Activated T-cell treated with anti-CD3 and anti-CD28 coated beads for 24 hours (primary cell): ENCODE measurements around the gene KLHL10.
"Not testable (repeated sequence)": the region's sequence is repeated elsewhere in the genome, so short reads cannot be mapped to it uniquely, and the experiment has no call there.

Source experiments
- DNase-seq: peaks from one replicate; pipeline ENCODE4 v3.0.0-alpha.2; 2020; ENCODE audit warnings: low read depth

Gene KLHL10

DNA sequence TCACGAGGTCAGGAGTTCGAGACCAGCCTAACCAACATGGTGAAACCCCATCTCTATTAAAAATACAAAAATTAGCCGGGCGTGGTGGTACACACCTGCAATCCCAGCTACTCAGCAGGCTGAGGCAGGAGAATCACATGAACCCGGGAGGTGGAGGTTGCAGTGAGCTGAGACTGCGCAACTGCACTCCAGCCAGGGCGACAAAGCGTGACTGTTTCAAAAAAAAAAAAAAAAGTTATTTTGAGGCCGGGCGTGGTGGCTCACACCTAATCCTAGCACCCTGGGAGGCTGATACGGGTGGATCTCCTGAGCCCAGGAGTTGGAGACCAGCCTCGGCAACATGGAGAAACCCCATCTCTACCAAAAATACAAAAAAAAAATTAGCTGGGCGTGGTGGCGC is 13.8 kb downstream of the KLHL10 start:
- DNase-seq = not testable (repeated sequence)

DNA sequence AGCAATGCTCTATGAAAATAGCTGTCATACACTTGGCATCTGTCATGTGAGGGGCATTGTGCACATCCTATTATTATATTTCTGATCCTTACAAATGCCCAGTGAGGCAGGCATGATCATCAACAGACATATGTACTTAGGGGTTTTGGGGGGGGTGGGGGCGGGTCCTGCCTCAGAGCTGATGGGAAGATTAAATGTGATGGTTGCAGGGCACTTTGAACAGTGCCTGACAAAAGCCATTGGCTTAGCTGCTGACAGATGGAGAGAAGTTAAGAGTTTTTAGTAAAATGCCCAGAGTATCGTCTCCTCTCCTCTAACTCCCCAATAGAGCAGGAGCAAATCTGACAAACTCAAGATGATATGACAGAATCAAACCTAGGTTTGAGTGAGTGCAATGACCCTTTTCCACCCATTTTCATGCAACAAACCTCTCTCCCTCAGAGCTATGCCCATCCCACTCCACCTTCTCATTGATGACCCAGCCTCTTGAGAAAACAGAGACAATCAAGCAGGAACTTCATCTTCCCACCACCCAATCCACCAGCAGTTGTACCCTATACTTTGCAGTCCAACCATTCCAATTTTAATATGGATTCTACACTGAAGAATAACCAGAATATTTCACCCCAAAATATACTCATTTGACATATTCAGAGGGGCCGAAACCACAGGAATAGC is 22.8 kb downstream of the KLHL10 start:
- no peak for DNase-seq

DNA sequence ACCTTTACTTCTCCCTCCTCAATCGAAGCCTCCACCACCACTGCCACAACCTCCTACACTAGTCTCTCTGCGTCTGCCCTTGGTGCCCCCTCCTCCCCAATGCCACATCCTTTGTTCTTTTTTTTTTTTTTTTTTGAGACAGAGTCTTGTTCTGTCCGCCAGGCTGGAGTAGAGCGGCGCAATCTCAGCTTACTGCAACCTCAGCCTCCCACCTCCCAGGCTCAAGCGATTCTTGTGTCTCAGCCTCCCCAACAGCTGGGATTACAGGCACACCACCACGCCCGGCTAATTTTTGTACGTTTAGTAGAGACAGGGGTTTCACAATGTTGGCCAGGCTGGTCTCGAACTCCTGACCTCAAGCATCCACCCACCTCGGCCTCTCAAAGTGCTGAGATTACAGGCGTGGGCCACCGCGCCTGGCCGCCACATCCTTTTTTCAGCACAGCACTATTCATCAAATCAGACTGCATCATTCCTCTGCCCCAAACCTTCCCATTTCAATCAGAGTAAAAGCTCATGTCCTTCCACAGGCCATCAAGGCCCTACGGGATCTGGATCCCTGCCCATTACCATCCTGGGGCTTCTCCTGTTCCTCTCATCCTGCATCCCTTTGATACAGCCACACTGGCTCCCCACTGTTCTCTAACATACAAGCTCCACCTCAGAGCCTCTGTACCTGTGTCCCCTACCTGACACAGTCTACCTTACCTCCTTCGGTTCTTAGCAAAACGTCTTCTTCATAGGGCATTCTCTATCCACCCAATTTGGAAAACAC is 25.6 kb downstream of the KLHL10 start:
- no peak for DNase-seq

DNA sequence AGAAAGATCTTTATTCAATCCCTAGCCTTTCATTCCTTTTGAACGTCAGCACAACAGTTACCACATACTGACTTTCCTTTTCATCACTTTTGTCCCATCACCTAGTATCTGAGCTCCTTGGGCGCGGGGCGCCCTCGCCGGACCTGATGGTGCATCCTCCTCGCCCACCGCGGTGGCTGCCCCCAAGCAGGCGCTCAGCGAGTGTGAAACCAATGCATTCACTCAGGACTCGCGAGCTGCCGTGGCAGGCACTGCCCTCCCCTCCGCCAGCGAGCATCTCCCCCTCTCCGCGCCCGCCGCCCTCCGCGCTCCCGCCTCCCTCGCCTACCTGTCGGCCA is 26.8 kb downstream of the KLHL10 start:
- DNase-seq = no peak

DNA sequence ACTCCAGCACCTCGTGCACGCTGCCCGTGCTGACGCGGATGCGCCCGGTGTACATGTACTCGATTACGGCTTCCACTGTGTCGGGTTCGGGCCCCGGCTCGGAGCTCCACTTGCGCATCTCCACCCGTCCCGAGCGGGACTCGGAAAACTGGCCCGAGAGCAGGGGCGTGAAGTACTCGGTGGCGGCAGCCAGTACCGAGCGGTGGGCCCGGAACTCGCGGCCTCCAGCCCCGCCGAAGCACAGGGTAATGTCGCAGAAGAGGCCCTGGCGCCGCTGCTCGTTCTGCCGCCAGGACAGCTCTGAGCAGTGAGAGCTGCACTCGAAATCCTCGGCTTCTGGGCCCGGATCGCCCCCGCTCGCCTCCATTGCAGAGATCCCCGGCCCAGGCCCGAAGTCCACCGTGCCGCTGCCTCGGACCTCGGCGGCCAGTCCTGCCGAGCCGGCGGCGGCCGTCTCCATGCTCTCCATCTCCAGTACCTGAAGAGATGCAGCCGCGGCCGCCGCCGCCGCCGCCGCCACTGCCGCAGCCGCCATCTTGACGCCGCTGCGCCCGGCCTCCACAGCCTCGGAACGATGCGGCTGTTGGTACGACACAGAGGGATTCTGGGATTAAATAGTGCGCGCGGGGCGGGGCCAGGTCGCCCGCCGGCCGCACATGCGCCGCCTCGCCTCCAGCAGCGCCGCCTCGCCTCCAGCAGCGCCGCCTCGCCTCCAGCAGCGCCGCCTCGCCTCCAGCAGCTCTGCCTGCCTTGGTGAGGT is 27.4 kb downstream of the KLHL10 start, which contains the start of gene KLHL11:
TSS of gene KLHL11 (minus strand) at position 588 of the 760 bp plus-strand sequence. CDS start at position 535, 53 bp downstream.
- peak; percentile 84 for DNase-seq

DNA sequence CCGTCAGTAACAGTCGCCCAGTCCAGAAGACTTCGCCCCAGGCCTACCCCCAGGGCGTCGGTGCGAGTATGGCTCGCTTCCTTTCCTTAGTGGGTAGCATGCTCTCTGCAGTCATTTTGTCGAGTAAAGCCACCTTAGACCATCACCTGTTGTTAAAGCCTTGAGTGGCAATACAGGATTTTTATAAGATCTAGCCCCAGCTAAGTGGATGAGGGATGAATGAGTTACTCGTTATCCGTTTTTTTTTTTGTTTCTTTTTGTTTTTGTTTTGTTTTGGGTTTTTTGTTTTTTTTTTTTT is 27.9 kb downstream of the KLHL10 start:
- DNase-seq = no peak

DNA sequence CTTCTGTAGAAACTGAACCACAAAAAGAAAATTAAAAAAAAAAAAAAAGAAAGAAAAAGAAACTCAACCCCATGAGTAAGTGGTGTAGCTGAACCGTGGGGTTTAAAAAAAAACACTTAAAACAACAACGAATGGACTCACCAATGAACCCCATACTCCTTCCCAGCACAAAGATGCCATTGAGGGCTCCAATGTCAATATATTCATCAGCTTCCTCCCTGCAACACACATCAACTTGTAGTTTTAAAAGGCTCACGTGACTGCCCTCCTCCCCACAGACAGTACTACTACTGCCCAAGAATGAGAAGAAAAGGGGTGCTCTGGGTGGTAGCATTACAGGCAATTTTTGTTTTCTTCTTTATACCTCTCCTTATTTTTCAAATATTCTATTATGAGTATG is 30.9 kb downstream of the KLHL10 start:
- DNase-seq = no peak

DNA sequence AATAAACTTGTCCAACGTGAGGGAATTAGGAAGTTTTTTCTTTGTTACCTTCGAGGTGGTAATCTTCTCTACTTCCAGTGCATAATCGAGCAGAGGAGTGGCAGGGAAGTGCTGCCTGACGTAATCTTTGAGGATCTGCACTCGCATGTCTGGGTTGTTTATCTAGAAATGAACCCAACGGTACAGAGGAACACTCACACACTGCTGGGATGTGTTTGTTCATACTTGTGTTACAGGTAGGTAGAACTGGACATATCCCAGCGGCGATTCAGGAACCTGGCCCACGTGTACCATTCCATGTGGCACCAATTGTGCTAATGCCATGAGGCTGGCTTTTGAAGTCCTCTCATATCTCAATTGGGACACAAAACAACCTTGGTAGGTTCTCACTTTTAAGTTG is 31.8 kb downstream of the KLHL10 start:
- DNase-seq = no peak

DNA sequence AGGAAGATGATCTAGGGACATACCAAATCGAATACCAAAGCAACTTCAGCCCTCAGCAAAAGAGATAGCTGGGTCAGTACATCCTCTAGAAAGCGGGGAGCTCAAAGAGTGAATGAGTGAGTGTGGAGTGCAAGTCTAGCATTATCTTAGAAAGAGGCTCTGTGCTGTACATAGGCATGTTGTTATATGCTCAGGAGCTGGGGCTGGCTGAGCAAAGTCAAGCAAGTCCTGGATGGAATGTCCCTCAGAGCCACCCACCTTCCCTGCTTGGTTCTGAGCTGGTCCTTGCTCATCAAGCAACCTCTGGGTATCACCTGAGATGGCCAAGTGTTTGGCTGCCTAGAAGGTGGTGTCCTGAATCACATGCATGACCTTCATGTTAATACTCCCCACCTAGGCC is 32.5 kb downstream of the KLHL10 start:
- no peak for DNase-seq

DNA sequence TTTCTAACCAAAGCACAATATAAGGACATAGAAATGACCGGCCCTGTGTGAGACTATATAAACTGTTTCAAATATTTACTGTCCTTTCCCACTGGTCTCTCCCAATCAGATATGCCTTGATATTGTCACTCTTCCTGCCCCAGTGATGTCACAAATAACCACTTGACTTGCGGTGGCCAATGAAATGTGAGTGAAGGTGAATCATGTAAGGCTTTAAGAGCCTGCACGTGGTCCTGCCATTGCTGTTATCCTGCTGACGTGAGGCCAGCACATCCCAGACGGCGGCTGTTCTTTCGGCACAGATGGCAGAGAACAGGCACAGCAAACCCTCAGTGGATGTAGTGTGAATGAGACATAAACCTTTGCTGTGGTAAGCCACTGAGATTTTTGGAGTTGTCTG is 33.0 kb downstream of the KLHL10 start:
- DNase-seq = no peak

DNA sequence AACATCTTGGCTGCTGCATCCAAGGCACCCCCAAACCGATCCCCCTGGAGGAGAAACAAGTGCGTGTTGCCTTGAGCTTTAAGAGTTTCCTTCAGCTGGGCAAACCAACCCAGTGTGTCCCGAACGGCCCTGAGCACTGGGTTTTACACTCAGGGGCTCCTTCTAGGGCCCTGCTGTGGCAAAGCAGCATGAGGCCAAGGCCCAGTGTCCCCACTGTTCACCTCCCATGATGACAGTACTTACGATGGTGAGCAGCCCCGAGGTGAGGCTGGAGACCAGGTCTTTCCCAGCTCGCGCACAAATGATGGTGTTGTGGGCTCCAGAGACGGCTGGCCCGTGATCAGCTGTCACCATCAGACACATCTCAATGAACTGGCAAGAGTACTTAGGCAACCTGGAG is 34.2 kb downstream of the KLHL10 start:
- DNase-seq = no peak

DNA sequence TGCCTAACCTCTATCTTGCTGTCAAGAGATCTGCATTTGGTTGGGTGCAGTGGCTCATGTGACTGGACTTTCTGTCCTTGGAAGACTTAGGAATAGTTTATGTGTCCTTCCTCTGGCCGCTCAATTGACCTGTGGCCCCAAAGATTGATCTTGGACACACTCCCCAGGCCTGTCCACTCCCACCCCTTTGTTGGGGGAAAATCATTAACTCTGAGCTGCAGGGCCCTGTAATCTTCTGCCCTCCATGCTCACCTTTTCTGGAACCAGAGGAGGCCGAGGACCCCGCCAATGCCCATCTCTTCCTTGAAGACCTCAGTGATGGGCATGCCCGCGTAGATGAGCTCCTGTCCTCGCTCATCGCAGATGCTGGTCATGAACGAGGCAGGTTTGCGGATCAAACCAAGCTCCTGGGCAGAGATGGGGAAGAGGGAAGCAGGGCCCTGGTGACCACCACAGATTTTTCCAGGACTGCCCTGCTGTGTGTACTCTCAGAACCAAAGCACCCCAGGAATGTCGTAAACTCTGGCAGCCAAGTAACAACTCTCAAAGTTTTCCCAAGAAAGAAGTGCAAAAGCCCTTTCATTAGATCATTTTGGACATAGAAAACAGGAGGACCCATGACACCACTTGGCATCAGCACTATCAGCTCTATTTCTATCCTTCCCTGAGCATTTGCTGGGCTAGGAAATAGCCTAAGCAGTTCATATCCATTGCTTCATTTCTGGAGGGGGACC is 36.1 kb downstream of the KLHL10 start:
- DNase-seq = no peak

DNA sequence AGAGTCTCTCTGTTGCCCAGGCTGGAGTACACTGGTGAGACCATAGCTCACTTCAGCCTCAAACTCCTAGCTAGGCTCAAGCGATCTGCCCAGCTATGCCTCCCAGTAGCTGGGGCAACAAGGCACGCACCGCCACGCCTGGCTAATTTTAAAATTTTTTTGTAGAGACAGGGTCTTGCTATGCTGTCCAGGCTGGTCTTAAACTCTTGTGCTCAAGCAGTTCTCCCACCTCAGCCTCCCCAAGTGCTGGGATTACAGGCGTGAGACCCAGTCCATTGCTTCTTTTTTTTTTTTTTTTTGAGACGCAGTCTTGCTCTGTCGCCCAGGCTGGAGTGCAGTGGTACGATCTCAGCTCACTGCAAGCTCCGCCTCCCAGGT is 36.7 kb downstream of the KLHL10 start:
- DNase-seq = not testable (repeated sequence)

DNA sequence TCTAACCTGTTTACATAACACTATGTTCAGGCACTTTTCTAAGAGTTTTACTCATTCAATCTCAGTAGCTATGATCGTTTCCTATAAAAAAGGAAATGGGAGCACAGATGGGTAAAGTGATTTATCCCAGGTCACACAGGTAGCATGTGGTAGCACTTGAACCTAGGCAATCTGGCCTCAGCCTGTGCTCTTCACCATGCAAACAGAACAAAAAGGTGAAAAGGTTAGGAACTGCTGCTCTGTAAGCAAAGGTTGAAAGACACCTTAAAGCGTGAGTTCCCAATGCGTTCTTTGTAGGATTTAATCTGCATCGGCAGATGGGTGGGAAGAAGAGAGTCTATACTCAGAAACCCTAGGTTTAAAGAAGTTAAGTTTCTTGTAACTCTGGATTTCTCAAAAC is 42.5 kb downstream of the KLHL10 start:
- no peak for DNase-seq

DNA sequence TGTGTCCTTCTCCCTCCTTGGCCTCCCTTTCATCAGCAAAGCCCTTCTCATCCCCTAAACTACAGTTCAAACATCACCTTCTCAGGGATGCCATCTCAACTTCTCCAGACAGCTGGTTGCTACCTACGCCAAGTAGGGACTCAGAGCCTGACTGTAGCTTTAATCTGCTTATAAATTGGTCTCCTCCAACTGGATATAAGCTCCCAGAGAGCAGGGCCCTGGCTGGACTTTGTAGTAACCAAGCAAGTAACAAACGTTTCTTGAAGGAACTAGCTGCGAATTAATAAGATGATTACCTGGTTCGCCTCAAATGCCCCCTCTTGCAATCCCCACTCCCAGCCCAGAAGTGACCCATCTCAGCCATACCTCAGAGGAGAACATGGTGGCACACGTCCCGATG is 45.1 kb downstream of the KLHL10 start:
- no peak for DNase-seq

DNA sequence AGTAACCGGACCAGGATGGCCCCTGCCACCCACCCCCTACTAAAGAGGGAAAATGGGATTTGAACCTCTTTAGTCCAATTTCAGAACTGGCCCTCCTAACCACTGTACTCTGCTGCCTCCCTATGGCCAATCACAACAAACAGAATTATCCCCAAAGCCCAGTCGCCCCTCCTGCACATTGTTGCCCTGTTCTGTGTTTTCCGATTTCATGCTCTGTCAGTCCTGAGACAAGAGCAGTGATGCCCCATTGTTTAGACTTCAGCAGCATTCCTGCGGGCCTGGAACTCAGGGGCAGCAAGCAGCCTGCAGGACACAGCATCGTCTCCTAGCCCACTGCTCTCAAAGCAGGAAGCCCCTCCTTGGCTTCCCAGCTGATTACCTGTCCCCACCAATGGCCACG is 48.1 kb downstream of the KLHL10 start:
- no peak for DNase-seq

DNA sequence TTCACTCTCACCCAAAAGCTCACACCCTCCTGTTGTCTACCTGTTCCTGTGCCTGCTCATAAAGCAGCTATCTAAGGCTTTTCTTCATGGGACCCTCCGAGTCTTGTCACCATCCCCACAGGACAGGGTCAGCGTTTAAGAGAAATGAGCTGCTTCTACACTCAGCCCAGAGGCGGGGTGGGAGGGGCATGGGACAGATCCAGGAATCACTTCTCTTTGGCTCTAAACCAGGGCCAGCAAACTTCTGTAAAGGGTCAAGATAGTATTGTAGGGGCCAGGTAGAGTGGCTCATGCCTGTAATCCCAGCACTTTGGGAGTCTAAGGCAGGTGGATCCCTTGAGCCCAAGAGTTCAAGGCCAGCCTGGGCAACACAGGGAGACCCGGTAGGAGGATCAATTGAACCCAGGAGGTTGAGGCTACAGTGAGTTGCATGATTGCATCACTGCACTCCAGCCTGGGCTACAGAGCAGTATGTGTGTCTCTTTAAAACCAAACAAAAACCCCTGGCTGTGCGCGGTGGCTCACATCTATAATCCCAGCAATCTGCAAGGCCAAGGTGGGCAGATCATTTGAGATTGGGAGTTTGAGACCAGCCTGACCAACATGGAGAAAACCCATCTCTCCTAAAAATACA is 50.8 kb downstream of the KLHL10 start:
- DNase-seq = no peak

DNA sequence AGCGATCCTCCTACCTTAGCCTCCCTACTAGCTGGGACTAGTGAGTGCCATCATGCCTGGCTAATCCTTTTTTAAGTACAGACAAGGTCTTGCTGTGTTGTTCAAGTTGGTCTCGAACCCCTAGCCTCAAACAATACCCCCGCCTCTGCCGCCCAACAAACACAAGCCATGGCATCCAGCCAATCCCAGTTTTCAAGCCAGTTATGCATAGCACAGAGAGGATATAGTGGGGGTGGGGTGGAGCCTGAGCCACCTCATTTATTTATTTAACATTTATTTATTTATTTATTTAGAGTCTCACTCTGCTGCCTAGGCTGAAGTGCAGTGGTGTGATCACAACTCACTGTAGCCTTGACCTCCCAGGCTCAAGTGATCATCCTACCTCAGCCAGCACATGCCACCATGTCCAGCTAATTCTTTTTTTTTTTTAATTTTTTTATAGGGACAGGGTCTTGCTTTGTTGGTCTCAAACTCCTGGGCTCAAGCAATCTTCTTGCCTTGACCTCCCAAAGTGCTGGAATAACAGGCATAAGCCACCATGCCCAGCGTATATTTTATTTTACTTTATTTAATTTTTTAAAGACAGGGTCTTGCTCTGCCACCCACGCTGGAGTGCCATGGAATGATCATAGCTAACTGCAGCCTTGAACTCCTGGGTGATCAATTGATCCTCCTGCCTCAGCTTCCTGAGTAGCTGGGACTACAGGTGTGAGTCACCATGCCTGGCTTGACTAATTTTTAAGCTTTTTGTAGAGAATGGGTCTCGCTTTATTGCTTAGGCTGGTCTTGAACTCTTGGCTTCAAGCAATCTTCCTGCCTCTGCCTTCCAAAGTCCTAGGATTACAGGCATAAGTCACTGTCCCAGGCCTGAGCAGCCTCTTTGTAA is 53.8 kb downstream of the KLHL10 start:
- DNase-seq = no peak

DNA sequence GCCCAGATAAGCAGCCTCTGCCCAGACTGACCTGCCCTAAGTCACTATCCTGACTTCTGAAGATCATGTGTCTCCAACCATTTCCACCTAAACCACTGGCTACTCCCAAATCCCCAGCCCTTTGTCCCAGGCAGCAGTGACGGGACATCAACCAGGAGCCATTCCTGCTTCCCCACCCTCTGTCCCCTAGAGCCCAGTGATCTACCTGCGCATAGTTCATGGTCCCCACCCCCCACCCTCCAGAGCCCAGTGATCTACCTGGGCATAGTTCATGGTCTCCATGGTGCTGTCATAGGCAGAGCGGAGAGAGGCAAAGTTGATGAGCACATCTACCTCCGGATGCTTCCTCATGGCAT is 54.4 kb downstream of the KLHL10 start:
- no peak for DNase-seq

DNA sequence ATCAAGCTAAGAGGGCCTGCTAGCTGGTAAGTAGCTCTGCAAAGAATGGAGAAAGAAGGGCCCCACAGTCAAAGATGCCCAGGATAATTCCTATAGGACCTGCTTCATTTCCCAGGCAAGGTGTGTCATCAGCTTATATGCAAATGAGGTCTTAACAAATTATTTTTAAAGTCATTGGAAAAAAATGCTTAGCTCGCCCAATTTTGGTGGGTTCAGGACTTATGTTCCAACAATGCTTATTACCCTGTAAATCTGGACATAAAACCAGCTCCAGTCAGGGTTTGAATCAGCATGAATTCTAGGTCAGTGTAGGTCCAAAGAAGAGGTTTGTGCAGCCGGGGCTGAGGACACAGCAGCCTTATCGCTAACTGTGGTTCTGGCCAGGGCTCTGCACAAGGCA is 55.8 kb downstream of the KLHL10 start:
- DNase-seq = no peak

DNA sequence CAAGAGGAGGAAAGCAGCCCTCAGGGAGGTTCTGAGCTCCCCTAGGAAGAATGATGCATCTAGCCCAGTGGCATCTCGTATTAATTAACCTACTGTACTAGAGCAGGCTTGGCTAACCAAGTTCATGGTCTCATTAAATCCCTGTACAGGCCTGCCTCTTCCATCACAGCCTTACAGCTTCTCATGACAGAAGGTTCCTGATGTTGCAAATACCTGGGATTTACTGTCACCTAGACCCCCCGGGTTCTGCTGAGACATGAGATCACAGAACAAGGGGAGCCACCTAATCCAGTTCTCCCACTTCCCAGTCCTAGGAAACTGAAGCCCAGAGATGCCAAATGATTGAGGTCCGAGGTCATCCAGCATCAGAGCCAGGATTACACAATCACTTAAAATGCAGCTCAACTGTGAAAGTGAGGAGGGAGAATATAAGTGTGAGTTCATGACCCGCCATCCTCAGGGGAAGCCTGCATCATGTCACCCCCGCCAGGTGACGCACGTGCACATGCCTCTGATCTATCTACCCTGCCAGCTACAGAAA is 57.2 kb downstream of the KLHL10 start:
- no peak for DNase-seq
